GM19468 (cell line): Measurements from ENCODE around the gene YTHDC2.
"Not testable (repeated sequence)": the region's sequence is repeated elsewhere in the genome, so short reads cannot be mapped to it uniquely, and the experiment has no call there.

ENCODE experiments used
- ATAC-seq: cut with Tn5 transposase; IDR thresholded peaks from one replicate; pipeline ENCODE4 v1.9.1; 2021; ENCODE audit warnings: mild to moderate bottlenecking, moderate library complexity, moderate number of reproducible peaks; ENCODE audit not compliant: unreplicated experiment; ENCODE audit errors: extremely low read depth

YTHDC2 gene

DNA sequence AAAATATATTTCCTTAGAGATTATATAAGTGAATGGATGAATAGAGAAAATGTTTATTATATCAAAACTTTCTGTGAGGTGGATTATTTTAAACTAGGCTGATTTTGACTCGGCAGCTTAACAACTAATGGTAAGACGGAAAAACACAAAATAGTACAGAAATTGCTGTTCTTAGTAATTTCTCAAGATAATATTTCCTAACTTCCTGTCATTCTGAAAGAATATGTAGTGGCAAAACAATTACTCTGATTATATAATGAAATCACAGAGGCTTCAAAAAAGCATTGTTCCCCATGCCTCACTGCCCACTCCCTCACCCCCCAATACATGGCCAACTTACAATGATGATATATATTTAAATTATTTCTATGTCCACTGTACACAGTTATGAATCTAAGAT lies 85.4 kb downstream of the YTHDC2 start:
- no peak for ATAC-seq

DNA sequence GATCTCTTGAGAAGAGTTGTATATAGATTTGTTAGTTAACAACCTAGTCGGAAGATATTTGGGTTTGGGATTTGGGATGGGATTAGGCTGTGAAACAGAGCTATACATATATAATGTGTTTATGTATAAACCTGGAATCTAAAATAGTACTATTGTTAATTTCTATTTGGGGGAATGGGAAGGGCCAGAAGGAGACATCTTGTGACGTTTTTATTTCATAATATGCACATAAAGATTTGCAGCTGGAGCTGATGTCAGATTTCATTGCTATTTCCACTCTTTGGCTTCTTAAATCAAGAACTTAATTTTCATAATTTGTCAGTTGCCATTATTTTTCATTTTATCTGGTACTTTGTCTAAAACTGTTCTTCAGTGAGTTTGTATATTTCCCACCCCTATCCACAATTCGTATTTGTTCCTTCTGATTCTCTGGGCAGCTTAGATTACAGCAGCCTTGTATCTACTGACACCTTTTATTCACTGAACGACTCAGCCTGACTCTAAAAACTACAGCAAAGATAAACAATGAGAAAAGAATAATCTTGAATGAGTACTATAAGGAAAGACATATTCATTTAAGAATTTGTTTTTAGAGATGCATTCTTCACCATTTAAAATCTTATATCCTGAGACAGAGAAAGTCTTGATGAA lies 86.9 kb downstream of the YTHDC2 start:
- no peak for ATAC-seq

DNA sequence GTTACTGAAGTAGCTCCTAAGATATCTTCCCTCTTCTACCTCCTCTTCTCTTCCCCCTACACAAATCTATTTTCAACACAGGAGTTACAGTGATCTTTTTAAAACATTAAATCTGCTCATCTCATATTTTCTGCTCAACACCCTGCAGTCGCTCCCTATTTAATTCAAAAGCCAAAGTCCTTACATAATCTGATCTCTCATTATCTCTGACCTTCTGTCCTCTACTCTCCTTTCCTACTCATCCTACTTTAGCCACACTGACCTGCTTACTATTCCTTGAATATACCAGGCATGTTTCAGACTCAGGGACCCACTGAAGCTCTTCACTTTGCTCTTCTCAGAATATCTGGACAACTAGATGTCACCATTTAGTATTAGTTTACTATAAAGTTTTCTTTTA lies 87.9 kb downstream of the YTHDC2 start:
- ATAC-seq = no peak

DNA sequence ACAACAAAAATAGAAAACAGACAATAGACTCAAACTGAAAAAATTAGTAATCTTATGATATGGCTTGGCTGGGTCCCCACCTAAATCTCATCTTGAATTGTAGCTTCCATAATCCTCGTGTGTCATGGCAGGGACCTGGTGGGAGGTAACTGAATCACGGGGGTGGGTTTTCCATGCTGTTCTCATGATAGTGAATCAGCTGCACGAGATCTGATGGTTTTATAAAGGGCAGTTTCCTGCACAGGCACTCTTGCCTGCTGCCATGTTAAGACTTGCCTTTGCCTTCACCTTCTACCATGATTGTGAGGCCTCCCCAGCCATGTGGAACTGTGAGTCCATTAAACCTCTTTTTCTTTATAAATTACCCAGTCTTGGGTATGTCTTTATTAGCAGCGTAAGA lies 89.8 kb downstream of the YTHDC2 start:
- ATAC-seq = not testable (repeated sequence)

DNA sequence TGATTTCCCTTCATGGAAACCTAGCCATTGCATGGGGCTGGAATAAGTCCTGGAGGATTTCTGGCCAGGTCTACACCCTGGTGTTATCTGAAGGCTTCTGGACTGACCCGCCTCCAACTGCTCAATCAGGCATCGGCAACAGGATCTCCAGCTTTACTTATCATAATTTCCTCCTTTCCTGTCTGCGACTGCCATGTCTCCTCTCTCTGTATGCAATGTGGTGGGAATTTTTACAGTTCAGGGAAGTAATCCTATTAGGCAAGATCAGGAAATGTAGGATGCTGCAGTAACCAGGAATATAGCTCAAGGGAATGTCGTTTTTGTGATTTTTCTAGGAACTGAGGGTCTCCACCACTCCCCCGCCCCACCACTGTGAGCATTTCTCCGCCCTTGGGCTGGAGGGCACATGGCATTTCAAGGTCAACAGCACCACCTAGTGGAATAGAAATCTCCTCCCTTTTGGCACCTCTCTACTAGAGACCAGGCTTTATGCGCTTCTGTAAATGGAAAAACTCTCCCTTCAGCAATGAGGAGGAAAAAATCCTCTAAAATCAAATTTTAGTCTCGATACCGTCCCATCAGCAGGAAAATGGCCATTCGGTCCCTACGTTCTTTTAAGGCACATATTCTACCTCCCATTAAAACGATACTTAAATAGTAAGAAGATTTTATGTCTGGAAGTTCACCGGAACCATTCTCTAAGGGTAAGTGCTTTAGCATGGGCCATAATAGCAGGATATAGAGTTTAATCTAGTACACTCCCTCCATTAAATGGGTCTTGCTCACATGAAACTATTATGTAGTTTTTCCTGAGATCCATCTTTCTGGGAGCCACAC lies 93.0 kb downstream of the YTHDC2 start:
- peak; percentile 74 for ATAC-seq

DNA sequence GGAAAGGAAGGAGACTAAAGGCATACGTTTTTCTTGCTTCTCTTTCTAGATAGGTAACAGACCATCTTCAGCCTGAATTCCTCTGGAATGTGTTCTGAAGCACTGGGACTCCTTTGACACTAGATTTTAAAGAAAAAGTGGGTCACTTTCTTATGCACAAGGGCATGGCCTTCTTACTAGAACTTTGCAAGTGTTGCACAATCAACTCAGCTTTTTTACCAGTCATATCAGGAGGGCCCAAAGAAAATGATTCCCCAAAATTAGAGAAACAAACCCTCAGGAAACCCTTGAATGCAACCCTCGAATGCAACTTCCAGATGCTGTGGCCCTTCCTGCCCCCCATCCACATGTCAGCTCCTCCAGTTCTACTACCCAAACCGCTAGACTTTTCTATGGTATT lies 93.9 kb downstream of the YTHDC2 start:
- no peak for ATAC-seq

DNA sequence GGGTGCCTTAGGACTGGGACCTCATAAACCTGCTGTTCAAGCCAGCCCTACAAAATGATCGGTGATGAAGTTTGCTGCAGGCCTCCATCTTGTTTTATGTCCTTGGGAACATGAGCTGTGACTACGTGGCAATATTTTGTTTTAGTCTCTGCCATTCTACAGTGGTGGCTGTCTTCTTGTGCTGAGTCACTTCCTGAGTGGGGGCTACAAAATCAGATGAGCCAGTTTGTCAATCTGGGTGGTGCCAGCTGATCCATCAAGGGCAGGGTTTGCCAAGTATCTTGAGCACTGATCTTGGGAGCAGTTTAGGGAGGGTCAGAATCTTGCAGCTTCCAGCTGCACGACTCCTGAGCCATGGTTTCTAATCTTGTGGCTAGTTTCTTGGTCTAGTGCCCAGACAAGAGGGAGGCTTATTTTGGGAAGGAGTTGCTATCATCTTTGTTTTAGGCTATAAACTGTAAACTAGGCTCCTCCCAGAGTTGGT lies 94.7 kb downstream of the YTHDC2 start:
- ATAC-seq = no peak

DNA sequence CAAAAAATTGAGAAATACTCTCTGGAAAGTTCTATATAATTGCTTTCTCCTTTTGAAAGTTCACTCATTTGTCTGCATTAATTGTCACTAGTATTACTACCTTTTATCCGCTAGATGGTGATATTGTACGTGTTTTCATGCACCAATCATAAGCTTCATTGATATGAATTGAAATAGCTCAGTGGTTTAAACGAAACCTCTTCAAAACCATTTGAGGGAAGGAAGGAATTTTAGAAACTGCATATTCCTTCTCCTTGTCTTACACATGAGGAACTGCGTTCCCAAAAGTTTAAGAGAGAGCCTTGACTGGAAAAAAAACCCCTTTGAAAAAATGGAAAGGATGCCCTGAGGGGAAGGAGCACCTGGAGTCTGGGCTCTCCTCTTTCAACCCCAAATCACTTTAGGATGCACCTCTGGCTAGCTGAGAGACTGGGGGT lies 98.6 kb downstream of the YTHDC2 start:
- ATAC-seq = peak; percentile 58

DNA sequence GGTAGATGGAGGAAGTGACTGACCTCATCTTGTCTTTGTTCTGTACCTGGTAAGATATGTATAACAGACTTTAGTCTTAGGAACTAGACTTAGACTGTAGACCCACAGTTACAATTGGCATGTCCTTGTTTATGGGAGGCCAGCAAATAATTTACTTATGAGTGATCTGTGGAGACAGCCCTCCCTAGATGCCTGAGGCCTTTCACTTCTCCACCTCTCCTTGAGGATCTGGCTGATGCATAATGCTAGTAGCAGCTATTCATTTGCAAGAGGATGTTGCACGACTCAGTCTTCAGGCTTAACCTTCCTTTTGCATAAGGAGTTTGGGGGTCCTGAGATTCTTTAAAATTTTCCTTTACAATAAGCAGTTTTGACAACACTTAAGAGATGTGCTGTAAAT lies 100.7 kb downstream of the YTHDC2 start:
- no peak for ATAC-seq

DNA sequence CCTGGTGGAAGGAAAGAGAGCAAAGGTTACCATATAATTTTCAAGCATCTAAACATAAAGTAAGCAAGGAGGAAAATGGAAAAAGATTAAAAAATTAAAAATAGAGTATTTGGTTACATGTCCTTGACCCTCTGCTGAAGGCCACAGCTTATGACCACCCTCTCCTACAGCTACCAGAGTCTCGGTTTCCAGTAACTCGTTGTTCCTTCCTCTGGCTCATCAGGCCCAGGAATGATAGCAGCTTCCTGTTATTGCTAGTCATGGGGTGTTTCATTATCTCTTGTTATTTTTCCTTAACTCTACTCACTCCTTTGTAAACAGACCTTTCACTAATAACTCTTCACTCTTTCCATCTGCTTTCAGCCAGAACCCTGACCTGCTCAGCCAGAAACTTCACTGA lies 102.2 kb downstream of the YTHDC2 start:
- ATAC-seq = no peak

DNA sequence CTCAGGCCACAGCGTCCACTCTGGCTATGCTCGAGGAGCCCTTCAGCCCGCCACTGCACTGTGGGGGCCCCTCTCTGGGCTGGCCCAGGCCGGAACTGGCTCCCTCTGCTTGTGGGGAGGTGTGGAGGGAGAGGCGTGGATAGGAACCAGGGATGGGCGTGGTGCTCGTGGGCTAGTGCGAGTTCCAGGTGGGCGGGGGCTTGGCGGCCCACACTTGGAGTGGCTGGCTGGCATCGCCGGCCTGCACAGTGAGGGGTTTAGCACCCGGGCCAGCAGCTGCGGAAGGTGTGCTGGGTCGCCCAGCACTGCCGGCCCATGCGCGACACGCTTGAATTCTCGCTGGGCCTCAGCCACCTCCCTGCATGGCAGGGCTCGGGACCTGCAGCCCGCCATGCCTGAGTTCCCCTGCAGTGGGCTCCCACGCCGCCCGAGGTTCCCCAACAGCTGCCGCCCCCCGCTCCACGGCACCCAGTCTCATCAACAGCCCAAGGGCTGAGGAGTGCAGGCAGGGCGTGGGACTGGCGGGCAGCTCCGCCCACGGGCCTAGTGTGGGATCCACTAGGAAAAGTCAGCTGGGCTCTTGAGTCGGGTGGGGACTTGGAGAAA lies 103.8 kb downstream of the YTHDC2 start:
- ATAC-seq = no peak

DNA sequence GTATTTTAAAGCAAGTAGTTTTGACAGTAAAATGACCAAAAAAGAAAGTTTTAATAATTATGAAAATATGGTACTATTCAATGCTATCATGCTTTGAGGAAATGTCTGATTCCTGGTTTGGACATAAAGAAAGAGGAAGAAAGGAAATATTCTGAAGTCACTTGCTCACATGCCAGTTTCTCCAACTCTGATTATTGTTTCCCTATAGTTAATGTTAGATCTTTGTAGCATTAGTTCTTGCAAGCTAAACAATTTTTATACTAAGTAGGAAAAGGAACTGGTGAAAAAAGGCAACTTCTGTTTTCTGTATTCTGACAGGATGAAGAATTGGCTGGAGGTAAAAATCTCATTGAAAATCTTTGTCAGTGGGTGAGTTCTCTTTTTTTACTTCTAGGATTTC lies 119.5 kb downstream of the YTHDC2 start:
- ATAC-seq = no peak

DNA sequence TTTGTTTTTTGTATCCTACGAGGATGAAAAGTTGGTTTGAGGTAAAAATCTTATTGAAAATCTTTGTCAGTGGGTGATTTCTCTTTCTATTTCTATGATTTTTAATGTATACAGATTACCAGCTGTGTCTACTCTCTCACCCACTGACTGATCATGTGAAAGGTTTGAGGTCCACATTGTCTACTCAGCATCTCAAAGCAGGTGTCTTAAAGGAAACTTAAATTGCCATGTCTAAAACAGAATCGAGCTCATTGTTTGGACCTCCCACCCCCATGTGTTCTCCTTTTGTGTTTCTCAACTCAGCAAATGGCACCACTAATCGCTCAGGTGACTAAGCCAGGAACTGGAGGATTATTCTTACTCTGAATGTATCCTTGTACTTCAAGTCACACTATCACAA lies 121.5 kb downstream of the YTHDC2 start:
- no peak for ATAC-seq

DNA sequence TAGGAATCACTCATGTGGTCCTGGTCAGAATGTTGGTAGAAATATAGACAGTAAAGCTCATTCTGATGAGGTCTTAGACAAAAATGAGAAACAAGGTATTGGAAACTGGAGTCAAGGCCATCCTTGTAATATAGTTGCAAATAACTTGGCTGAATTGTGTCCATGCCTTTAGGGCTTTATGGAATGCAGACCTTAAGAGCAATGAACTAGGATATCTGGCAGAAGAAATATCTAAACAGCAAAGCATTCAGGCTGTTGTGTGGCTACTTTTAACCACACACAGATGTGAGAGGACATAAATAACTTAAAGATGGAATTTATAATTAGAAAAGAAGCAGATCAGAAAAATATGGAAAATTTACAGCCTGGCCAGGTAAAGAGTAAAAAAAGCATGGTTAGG lies 128.2 kb downstream of the YTHDC2 start:
- no peak for ATAC-seq
